Activated CD4-positive, alpha-beta T cell treated with anti-CD3 and anti-CD28 coated beads for 1 hour (primary cell): Measurements from ENCODE around the gene C16orf74.

Experiments
- DNase-seq: peaks from one replicate; pipeline ENCODE4 v3.0.0-alpha.2; 2020

The C16orf74 gene

GRCh38 chr16:85716680-85717038, 34.2 kb downstream of the C16orf74 start:
- no peak for DNase-seq

GRCh38 chr16:85716022-85716679, 34.7 kb downstream of the C16orf74 start:
- DNase-seq, result no peak

- DNase-seq, result no peak
Observed at GRCh38 chr16:85715169-85716021, 35.5 kb downstream of the C16orf74 start.

- DNase-seq, result no peak
Observed at GRCh38 chr16:85712801-85713200, 38.1 kb downstream of the C16orf74 start.

- DNase-seq, result no peak
Observed at GRCh38 chr16:85711982-85712587, 38.8 kb downstream of the C16orf74 start.

- DNase-seq, result no peak
Observed at GRCh38 chr16:85710732-85711131, 40.2 kb downstream of the C16orf74 start.

GRCh38 chr16:85709766-85710585, 40.9 kb downstream of the C16orf74 start:
- no peak for DNase-seq

GRCh38 chr16:85708338-85708737, 42.6 kb downstream of the C16orf74 start:
- DNase-seq, result no peak

- no peak for DNase-seq
Observed at GRCh38 chr16:85707528-85708095, 43.3 kb downstream of the C16orf74 start.

- no peak for DNase-seq
Observed at GRCh38 chr16:85706449-85707034, 44.4 kb downstream of the C16orf74 start.

GRCh38 chr16:85704900-85705846, 45.7 kb downstream of the C16orf74 start:
- DNase-seq, result no peak

- no peak for DNase-seq
Observed at GRCh38 chr16:85704011-85704410, 46.9 kb downstream of the C16orf74 start.

- DNase-seq, result no peak
Observed at GRCh38 chr16:85699628-85700027, 51.3 kb downstream of the C16orf74 start.

GRCh38 chr16:85698935-85699558, 51.8 kb downstream of the C16orf74 start:
- DNase-seq, result no peak

- DNase-seq, result no peak
Observed at GRCh38 chr16:85698459-85698891, 52.4 kb downstream of the C16orf74 start.

GRCh38 chr16:85697431-85697830, 53.5 kb downstream of the C16orf74 start:
- DNase-seq, result no peak

- no peak for DNase-seq
Observed at GRCh38 chr16:85696781-85697180, 54.1 kb downstream of the C16orf74 start.

- no peak for DNase-seq
Observed at GRCh38 chr16:85695196-85696128, 55.4 kb downstream of the C16orf74 start.

GRCh38 chr16:85690469-85691064, 60.3 kb downstream of the C16orf74 start:
- no peak for DNase-seq
